ENCODE data around the gene POU2F1. TPM values are rescaled to one million over a fixed set of nuclear protein-coding genes. Genes with fewer than 3 reads are reported as not detected.

The POU2F1 gene
- total RNA-seq, 2 experiments from 2014 or later: 20.3 to 21.6 TPM

GRCh38 chr1:167248707-167249642 is 28.3 kb downstream of the POU2F1 start:
- no peak for ATAC-seq
- H3K27ac Mint-ChIP-seq: no peak overlapping the region
- CTCF ChIA-PET: no interaction called here

GRCh38 chr1:167249702-167250101 is 29.0 kb downstream of the POU2F1 start:
- ChIA-PET CTCF (no interaction called here), POLR2A (interaction anchor here (0.6 kb wide), 1 partner anchor 304 kb away, joined by 3 read pairs; the partner anchor contains the start of gene CREG1)
- H3K9me3 Mint-ChIP-seq (ENCODE audit: low read depth): no peaks in the 10 kb centered on the region
- ATAC-seq (peak; percentile 94), DNase-seq (peak; percentile 25)
- no peak overlapping the region for H3K4me3 Mint-ChIP-seq
- no peaks in the 10 kb centered on the region for H3K36me3 Mint-ChIP-seq (ENCODE audit: low read depth)
- H3K4me1 Mint-ChIP-seq: peaks cover 49% of the 10 kb centered on the region
- intact Hi-C loops (cut with DNase I, micrococcal nuclease): no loop called here
- H3K27me3 Mint-ChIP-seq: no peaks in the 10 kb centered on the region
- no peak overlapping the region for H3K27ac Mint-ChIP-seq

More at GRCh38 chr1:167248707-167249642, 28.3 kb downstream of the POU2F1 start:
- Mint-ChIP-seq H3K4me3 (no peak overlapping the region), H3K9me3 (ENCODE audit: low read depth) (peaks cover under 1% of the 10 kb centered on the region), H3K36me3 (ENCODE audit: low read depth) (peaks cover 1% of the 10 kb centered on the region), H3K4me1 (peaks cover 44% of the 10 kb centered on the region), H3K27me3 (no peaks in the 10 kb centered on the region)
- intact Hi-C loops (cut with DNase I, micrococcal nuclease): no loop called here
- DNase-seq: no peak
- POLR2A ChIA-PET: interaction anchor here (0.6 kb wide), 1 partner anchor 305 kb away, joined by 3 read pairs; the partner anchor contains the start of gene CREG1

- Mint-ChIP-seq H3K36me3 (ENCODE audit: low read depth) (peaks cover under 1% of the 10 kb centered on the region), H3K9me3 (ENCODE audit: low read depth) (no peaks in the 10 kb centered on the region), H3K4me1 (peaks cover 57% of the 10 kb centered on the region), H3K27me3 (no peaks in the 10 kb centered on the region), H3K4me3 (no peak overlapping the region), H3K27ac (no peak overlapping the region)
- intact Hi-C loops (cut with DNase I, micrococcal nuclease): no loop called here
- ATAC-seq (no peak), DNase-seq (no peak)
- ChIA-PET POLR2A (no interaction called here), CTCF (interaction anchor here (1.0 to 1.2 kb wide), 2 partner anchors 23 to 290 kb away, joined by 3 read pairs; no protein-coding TSS in a partner anchor)
Measured at GRCh38 chr1:167250482-167250881, 29.8 kb downstream of the POU2F1 start.

GRCh38 chr1:167251472-167251871 is 30.8 kb downstream of the POU2F1 start:
- intact Hi-C loops (cut with DNase I, micrococcal nuclease): no loop called here
- POLR2A ChIA-PET: no interaction called here
- DNase-seq (no peak), ATAC-seq (no peak)
- no peaks in the 10 kb centered on the region for H3K9me3 Mint-ChIP-seq (ENCODE audit: low read depth)
- H3K27me3 Mint-ChIP-seq: no peaks in the 10 kb centered on the region
- H3K4me3 Mint-ChIP-seq: no peak overlapping the region
- CTCF ChIA-PET: interaction anchor here (0.7 to 1.2 kb wide), 3 partner anchors 10 to 289 kb away, joined by 3 to 4 read pairs (median 3); no protein-coding TSS in a partner anchor
- H3K27ac Mint-ChIP-seq: no peak overlapping the region
- peaks cover 67% of the 10 kb centered on the region for H3K4me1 Mint-ChIP-seq
- peaks cover 3% of the 10 kb centered on the region for H3K36me3 Mint-ChIP-seq (ENCODE audit: low read depth)

- POLR2A ChIA-PET: no interaction called here
- no peak for DNase-seq
Measured at GRCh38 chr1:167252986-167253385, 32.3 kb downstream of the POU2F1 start.

GRCh38 chr1:167258858-167259257 is 38.2 kb downstream of the POU2F1 start:
- peaks cover 3% of the 10 kb centered on the region for H3K36me3 Mint-ChIP-seq (ENCODE audit: low read depth)
- ATAC-seq: no peak
- peaks cover 38% of the 10 kb centered on the region for H3K4me1 Mint-ChIP-seq
- no peaks in the 10 kb centered on the region for H3K9me3 Mint-ChIP-seq (ENCODE audit: low read depth)
- CTCF ChIA-PET: interaction anchor here (0.9 to 1.7 kb wide), 3 partner anchors 10 to 197 kb away, joined by 3 to 5 read pairs (median 4); no protein-coding TSS in a partner anchor
- POLR2A ChIA-PET: no interaction called here
- intact Hi-C loops (cut with DNase I, micrococcal nuclease): no loop called here
- no peaks in the 10 kb centered on the region for H3K27me3 Mint-ChIP-seq
- DNase-seq: no peak
- no peak overlapping the region for H3K4me3 Mint-ChIP-seq
- H3K27ac Mint-ChIP-seq: no peak overlapping the region

More at GRCh38 chr1:167252986-167253385, 32.3 kb downstream of the POU2F1 start:
- intact Hi-C loops (cut with DNase I, micrococcal nuclease): no loop called here
- no peaks in the 10 kb centered on the region for H3K27me3 Mint-ChIP-seq
- ATAC-seq: no peak
- H3K27ac Mint-ChIP-seq: no peak overlapping the region
- H3K4me1 Mint-ChIP-seq: peaks cover 62% of the 10 kb centered on the region
- H3K36me3 Mint-ChIP-seq (ENCODE audit: low read depth): peaks cover 3% of the 10 kb centered on the region
- CTCF ChIA-PET: interaction anchor here (0.7 to 1.4 kb wide), 3 partner anchors 14 to 180 kb away, joined by 3 to 4 read pairs (median 3); no protein-coding TSS in a partner anchor
- no peaks in the 10 kb centered on the region for H3K9me3 Mint-ChIP-seq (ENCODE audit: low read depth)
- no peak overlapping the region for H3K4me3 Mint-ChIP-seq

- DNase-seq (no peak), ATAC-seq (no peak)
- H3K4me1 Mint-ChIP-seq: peaks cover 21% of the 10 kb centered on the region
- H3K36me3 Mint-ChIP-seq (ENCODE audit: low read depth): no peaks in the 10 kb centered on the region
- no peaks in the 10 kb centered on the region for H3K9me3 Mint-ChIP-seq (ENCODE audit: low read depth)
- POLR2A ChIA-PET: interaction anchor here (0.7 kb wide), 1 partner anchor 185 kb away, joined by 4 read pairs; no protein-coding TSS in a partner anchor
- H3K4me3 Mint-ChIP-seq: no peak overlapping the region
- no peak overlapping the region for H3K27ac Mint-ChIP-seq
- H3K27me3 Mint-ChIP-seq: no peaks in the 10 kb centered on the region
- CTCF ChIA-PET: interaction anchor here (0.8 to 1.5 kb wide), 6 partner anchors 14 to 278 kb away, joined by 3 to 4 read pairs (median 4); no protein-coding TSS in a partner anchor
- intact Hi-C loops (cut with DNase I, micrococcal nuclease): loop anchor here in 1 of 2 experiments (10.0 kb wide), 1 partner anchor 142 kb away; no protein-coding TSS in a partner anchor
Measured at GRCh38 chr1:167262836-167263235, 42.1 kb downstream of the POU2F1 start.

- H3K27ac Mint-ChIP-seq: no peak overlapping the region
- no peaks in the 10 kb centered on the region for H3K9me3 Mint-ChIP-seq (ENCODE audit: low read depth)
- no peaks in the 10 kb centered on the region for H3K36me3 Mint-ChIP-seq (ENCODE audit: low read depth)
- ChIA-PET CTCF (interaction anchor here (0.9 to 1.5 kb wide), 5 partner anchors 14 to 278 kb away, joined by 3 to 4 read pairs (median 4); no protein-coding TSS in a partner anchor), POLR2A (interaction anchor here (0.6 to 0.7 kb wide), 2 partner anchors 185 to 193 kb away, joined by 3 to 4 read pairs; no protein-coding TSS in a partner anchor)
- no peaks in the 10 kb centered on the region for H3K27me3 Mint-ChIP-seq
- no peak for DNase-seq
- ATAC-seq: no peak
- peaks cover 25% of the 10 kb centered on the region for H3K4me1 Mint-ChIP-seq
- intact Hi-C loops (cut with DNase I, micrococcal nuclease): loop anchor here in 1 of 2 experiments (10.0 kb wide), 1 partner anchor 141 kb away; no protein-coding TSS in a partner anchor
- no peak overlapping the region for H3K4me3 Mint-ChIP-seq
Measured at GRCh38 chr1:167263344-167263743, 42.7 kb downstream of the POU2F1 start.

GRCh38 chr1:167263819-167264464 is 43.3 kb downstream of the POU2F1 start:
- POLR2A ChIA-PET: interaction anchor here (0.6 kb wide), 1 partner anchor 192 kb away, joined by 3 read pairs; no protein-coding TSS in a partner anchor
- CTCF ChIA-PET: interaction anchor here (0.9 to 1.5 kb wide), 8 partner anchors 13 to 277 kb away, joined by 3 to 4 read pairs (median 4); no protein-coding TSS in a partner anchor
- no peak for DNase-seq
- peak; percentile 43 for ATAC-seq
- H3K27me3 Mint-ChIP-seq: no peaks in the 10 kb centered on the region
- no peaks in the 10 kb centered on the region for H3K36me3 Mint-ChIP-seq (ENCODE audit: low read depth)
- H3K9me3 Mint-ChIP-seq (ENCODE audit: low read depth): no peaks in the 10 kb centered on the region
- intact Hi-C loops (cut with DNase I, micrococcal nuclease): loop anchor here in 1 of 2 experiments (10.0 kb wide), 1 partner anchor 141 kb away; no protein-coding TSS in a partner anchor
- H3K4me3 Mint-ChIP-seq: no peak overlapping the region
- no peak overlapping the region for H3K27ac Mint-ChIP-seq
- peaks cover 28% of the 10 kb centered on the region for H3K4me1 Mint-ChIP-seq

- H3K27ac Mint-ChIP-seq: no peak overlapping the region
- CTCF ChIA-PET: interaction anchor here (0.5 to 5.7 kb wide), 42 partner anchors 9 to 398 kb away, joined by 3 to 58 read pairs (median 4); partner anchors contain the start of genes CD247 and CREG1
- H3K36me3 Mint-ChIP-seq (ENCODE audit: low read depth): no peaks in the 10 kb centered on the region
- no peaks in the 10 kb centered on the region for H3K27me3 Mint-ChIP-seq
- H3K9me3 Mint-ChIP-seq (ENCODE audit: low read depth): no peaks in the 10 kb centered on the region
- intact Hi-C loops (cut with DNase I, micrococcal nuclease): loop anchor here (1.0 to 10.0 kb wide), 7 partner anchors 45 to 266 kb away; partner anchors contain the start of genes POU2F1 (in 2 of the 2) and CD247 (in 1 of the 2)
- no peak overlapping the region for H3K4me3 Mint-ChIP-seq
- ATAC-seq (no peak), DNase-seq (no peak)
- POLR2A ChIA-PET: interaction anchor here (0.6 to 1.0 kb wide), 2 partner anchors 11 to 251 kb away, joined by 3 to 5 read pairs; partner anchors contain the start of gene CD247
- peaks cover 26% of the 10 kb centered on the region for H3K4me1 Mint-ChIP-seq
Measured at GRCh38 chr1:167266965-167267364, 46.3 kb downstream of the POU2F1 start.

All from activated CD4-positive, alpha-beta T cell treated with anti-CD3 and anti-CD28 coated beads for 36 hours (primary cell).